SIG-M5 (cell line): Measurements from ENCODE around the gene C19orf12.

Experiments used
- DNase-seq: peaks from one replicate; lab custom pipeline; 2025; lab: John Stamatoyannopoulos, UW

The C19orf12 gene

GRCh38 chr19:29714953-29715700 is at the start of gene C19orf12:
C19orf12 (minus strand) TSS chr19:29715261; CDS start chr19:29708413, 6,848 bp downstream.
- no peak for DNase-seq

- DNase-seq, result no peak
Observed at GRCh38 chr19:29764361-29764760, 49.3 kb upstream of the C19orf12 start.

- no peak for DNase-seq
Observed at GRCh38 chr19:29763196-29763595, 48.1 kb upstream of the C19orf12 start.

GRCh38 chr19:29761575-29762232 is 46.6 kb upstream of the C19orf12 start:
- no peak for DNase-seq

- no peak for DNase-seq
Observed at GRCh38 chr19:29760752-29761502, 45.9 kb upstream of the C19orf12 start.

GRCh38 chr19:29759359-29759758 is 44.3 kb upstream of the C19orf12 start:
- no peak for DNase-seq

- DNase-seq, result no peak
Observed at GRCh38 chr19:29758863-29759262, 43.8 kb upstream of the C19orf12 start.

- DNase-seq, result no peak
Observed at GRCh38 chr19:29757551-29757950, 42.5 kb upstream of the C19orf12 start.

GRCh38 chr19:29753934-29754305 is 38.9 kb upstream of the C19orf12 start:
- DNase-seq, result no peak

GRCh38 chr19:29753190-29753933 is 38.3 kb upstream of the C19orf12 start:
- no peak for DNase-seq

GRCh38 chr19:29752450-29753025 is 37.5 kb upstream of the C19orf12 start:
- DNase-seq, result no peak

GRCh38 chr19:29751932-29752331 is 36.9 kb upstream of the C19orf12 start:
- no peak for DNase-seq

GRCh38 chr19:29750001-29750400 is 34.9 kb upstream of the C19orf12 start:
- DNase-seq, result no peak

GRCh38 chr19:29748996-29749849 is 34.2 kb upstream of the C19orf12 start:
- DNase-seq, result no peak

- no peak for DNase-seq
Observed at GRCh38 chr19:29745253-29745652, 30.2 kb upstream of the C19orf12 start.

GRCh38 chr19:29743681-29744080 is 28.6 kb upstream of the C19orf12 start:
- DNase-seq, result no peak

- no peak for DNase-seq
Observed at GRCh38 chr19:29741776-29742175, 26.7 kb upstream of the C19orf12 start.

GRCh38 chr19:29741226-29741625 is 26.2 kb upstream of the C19orf12 start:
- DNase-seq, result no peak

- no peak for DNase-seq
Observed at GRCh38 chr19:29737461-29738000, 22.5 kb upstream of the C19orf12 start.

- no peak for DNase-seq
Observed at GRCh38 chr19:29735829-29736228, 20.8 kb upstream of the C19orf12 start.
